Endometrium (tissue), 2 donors: ENCODE measurements around the gene ZC3H7A.

Source experiments
- FAIRE-seq: peaks from 2 replicates; lab custom pipeline; 2012; peaks lifted over from hg19 to GRCh38; lab: Jason Lieb, UNC
- donor health status: control.
- donor health status: control.

The ZC3H7A gene

DNA sequence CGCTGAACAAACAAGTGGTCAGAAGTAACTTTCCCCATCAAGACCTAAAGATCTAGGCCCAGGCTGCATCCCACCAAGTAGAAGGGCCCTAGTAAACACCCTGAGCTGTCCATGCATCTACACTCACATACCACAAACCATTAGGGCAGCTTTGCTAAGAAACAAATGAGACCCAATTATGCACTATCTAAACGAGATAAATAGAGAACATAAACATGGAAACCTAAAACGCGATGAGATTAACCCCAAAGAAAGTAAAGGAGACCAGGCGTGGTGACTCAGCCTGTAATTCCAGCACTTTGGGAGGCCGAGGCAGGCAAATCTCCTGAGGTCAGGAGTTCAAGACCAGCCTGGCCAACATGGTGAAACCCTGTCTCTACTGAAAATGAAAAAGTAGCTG is 60.2 kb downstream of the ZC3H7A start:
- FAIRE-seq: no peak

DNA sequence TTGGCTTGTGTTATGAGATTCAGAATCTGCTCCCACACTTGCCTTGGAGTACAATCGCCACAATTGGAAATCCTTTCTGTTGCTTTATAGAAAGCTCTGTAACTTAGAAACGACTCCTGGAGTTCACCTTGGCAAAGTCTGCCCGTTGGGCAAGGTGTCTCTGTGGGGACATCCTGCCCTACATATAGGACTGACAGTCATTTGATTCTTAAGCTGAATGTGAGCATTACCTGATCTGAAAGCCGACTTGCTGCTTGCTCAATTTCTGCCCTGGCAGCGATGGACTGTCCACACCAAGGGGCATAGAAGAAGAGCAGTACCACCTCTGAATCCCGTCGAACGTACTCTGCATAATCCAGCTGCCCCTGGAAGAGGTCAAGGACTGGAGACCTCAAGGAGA is 61.3 kb downstream of the ZC3H7A start:
- FAIRE-seq: no peak

DNA sequence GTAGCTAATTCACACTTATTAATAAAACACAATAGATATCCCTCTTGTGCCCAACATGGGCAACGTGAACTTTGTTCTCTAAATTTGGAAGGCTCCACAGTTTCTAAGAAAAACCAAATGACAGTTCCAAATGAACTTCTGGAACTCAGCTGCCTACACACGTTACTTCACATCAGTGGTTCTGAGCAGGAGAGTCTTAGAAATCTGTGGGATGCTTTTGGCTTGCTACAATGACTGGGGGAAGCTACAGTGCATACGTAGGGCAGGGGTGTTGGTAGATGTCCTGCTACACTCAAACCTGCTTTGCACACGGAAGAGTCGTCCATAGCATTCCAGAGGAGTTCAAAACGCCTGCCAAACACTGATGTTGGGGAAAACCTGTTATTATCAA is 62.4 kb downstream of the ZC3H7A start:
- FAIRE-seq: no peak

DNA sequence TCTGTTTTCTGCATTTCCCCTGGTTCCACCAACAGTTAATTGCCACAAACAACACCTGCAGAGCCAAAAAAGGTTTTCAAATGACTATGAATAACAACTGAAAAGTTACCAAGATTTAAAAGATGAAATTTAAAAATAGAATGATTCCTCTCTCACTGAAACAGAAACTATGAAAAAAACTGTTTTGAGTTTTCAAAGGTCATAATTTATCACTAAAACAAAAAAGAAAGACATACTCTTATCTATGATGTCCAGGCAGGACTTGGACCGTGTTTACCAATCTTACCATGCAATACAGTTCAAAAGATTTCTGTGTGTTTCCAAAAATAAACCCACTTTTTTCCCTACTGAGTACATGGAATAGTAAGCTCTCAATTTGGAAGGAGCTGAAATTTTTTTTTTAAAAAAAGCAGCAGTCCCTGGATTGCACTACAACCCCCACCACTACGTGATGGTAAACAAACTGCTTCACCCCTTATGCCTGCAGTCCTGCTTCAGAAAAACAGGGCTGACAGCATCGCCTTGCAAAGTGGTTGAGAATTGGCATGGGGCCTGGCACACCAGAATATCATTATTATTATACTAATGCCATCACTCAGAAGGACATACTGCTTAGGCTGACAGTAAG is 62.9 kb downstream of the ZC3H7A start:
- FAIRE-seq: no peak

DNA sequence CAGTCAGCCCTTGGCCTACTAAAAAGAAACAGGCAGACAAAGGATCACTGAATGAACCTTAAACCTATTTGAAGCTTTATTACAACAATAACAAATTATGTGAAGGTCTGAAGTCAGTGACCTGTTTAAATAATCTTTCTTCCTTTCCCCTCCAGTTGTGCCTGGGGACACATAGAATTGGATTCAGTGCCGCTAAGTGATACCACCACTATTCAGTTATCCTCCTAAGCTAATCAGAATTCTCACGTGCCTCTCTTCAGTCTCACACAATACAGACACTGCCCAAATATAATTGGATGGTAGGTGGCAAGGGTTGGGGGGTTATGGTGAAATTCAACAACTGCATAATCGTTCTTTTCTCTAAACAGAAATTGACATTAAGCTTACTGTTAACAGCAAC is 65.8 kb downstream of the ZC3H7A start:
- FAIRE-seq: no peak

DNA sequence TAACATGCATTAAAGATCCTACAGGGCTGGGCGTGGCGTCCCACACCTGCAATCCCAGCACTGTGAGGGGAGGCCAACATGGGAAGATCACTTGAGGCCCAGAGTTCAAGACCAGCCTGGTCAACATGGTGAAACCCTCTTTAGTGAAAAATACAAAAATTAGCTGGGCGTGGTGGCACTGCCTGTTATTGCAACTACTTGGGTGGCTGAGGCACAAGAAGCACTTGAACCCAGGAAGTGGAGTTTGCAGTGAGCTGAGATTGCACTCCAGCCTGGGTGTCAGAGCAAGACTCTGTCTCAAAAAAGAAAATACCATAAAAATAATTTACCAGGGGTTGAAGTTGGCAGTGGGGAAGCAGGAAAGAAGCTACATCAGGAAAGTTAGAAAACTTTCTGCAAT is 67.3 kb downstream of the ZC3H7A start:
- no peak for FAIRE-seq

DNA sequence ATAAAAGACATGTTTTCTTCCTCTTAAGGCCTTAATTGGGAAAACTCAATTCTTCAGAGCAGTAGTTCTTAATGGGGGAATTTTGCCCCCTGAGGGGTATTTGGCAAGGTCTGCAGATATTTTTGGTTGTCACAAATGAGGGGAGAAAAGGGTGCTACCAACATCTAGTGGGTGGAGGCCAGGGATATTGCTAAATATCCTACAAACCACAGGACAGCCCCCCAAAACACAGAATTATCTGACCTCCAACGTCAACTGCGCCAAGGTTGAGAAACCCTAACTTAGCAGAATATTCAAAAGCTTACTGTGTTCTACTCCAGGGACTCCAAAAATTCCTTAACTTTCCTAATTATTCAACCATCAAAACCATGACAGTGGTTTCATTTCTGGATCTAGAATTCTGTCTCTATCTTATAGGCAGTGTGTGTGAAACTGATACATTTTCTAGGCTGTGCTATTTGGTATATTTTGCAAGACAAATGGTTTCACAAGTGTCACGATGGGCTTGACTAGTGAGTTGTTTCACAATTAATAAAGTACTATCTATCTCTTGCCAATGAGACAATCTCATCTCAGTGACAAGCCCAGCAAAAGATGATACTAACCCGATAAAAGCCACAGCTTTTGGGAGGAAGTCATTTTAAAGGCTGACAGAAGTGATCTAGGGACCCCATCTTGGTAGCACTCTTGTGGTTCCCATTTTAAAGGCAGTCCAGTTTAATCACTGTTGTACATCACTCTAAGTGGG is 69.1 kb downstream of the ZC3H7A start:
- FAIRE-seq: no peak

DNA sequence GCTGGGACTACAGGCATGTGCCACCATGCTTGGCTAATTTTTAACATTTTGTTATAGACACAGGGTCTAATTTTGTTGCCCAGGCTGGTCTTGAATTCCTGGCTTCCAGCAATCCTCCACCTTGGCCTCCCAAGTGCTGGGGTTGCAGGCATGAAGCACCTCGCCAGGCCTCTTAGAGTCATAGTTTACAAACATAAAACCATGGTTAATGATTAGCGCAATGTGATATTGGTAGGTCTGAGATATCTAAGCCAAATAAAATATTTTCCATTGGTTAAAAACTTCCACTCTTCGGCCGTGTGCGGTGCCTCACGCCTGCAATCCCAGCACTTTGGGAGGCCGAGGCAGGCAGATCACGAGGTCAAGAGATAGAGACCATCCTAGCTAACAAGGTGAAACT is 71.0 kb downstream of the ZC3H7A start:
- no peak for FAIRE-seq

DNA sequence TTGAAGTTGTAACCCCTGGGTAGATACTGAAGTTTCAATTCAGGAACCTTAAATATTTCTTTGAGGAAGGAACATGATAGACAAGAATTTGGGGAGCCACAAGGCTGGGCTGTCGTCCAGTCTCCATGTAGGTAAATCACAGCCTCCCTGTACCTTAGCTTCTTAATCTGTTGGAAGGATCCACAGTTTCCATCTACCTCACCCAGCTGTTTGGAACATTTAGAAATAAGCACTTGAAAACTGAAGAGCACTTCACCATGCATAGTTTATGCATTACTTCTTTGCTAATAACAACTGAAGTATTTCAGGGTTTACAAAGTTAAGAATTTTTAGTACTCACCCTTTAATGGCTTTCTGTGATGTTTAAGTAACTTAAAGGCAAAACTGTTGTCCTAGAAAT is 71.6 kb downstream of the ZC3H7A start:
- FAIRE-seq: no peak

DNA sequence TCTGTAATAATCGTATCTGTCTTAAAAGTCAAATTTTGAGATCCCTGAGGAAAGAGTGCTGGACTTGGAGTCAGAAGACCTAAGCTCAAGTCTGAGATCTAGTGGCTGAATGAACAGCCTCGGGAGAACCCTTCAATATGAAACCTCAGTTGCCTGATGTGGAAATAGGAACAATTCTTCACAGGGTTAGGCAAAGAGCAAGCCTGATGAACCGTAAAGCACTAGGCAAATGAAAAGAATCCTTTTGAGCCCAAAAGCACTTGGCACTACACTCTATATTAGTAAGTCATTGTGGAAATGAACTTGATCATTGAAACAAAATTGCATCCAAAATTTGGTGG is 74.6 kb downstream of the ZC3H7A start:
- no peak for FAIRE-seq

DNA sequence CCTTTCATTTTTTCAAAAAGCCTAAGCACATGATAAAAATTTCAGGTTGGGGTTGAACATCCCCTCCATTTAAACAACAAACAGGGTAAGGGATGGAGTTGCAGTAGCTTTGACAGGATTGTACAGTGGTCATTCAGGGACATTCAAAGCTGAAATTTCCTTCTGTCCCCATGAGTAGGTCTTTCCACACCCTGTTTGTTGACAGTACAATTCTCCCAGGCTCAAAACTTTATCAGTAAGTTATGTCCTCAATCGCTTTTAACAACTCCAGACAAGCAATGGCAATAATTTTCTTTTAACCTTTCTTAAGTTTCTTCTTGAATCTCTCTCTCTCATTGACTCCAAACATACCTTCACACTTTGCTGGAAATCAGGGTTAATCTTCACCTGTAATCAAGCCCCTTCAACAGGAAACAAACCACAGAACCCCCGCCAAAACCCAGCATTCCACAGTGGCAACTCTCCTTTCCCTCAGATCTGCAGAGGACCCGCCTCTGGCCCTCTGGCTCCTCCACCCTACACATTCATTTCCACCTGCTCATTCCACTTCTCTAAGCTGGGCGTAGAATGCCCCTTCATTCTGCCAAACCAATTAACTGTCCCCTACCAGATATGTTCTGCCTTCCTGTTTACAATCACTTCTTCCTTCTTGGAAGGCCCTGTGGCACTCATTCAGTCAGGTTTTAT is 75.1 kb downstream of the ZC3H7A start:
- FAIRE-seq: no peak

DNA sequence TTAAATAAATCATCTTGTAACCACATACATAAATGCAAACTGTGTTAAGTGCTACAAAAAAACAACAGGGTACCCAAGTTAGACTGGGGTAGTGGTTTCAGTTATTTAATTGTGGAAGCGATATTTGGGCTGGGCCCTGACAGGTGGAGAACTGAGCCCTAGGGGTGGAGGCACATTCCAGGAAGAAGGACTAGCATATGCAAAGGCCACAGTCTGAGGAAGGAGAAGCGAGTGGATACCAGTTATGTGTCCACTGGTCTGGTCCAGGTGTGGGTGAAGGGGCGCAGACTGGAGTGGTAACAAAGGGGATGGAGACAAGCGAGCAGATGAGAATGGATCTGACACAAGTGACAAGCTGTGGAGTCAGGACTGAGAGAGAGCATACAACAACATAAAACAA is 77.3 kb downstream of the ZC3H7A start:
- no peak for FAIRE-seq

DNA sequence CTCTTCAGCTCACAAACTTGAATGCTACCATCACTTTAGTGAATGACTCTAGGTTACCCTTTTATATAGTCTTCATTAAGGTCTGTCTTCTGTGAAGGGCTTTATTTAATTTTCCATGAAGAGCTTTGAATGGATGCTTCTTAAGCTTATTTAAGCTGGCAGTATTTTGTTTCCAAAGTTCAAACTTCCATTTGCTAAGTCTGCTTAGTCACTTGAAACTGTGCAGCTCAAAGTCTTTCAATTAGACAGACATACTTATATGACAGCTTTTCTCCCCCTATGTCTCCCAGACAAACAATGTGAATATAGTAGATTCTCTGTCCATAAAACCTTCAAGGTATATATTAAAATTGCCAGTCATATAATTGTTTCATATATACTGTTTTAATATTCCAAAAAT is 77.9 kb downstream of the ZC3H7A start:
- no peak for FAIRE-seq

DNA sequence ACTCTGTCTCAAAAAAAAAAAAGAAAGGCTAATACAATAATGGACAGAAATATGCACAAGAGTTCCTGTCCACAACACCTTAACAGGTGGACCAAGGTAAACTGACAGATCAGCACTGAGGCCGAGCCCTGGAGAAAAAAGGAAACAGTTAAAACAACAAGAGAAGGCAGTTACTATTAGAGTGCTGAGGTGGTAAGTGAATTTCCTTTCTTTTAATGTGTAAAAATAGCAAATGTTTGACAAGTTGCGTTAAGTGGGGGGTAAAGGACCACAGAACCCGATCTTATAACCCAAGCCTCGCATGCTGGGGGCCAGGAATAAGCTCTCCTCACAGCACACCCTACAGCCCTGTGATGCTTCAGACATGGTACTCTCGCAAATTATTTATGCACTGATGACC is 79.2 kb downstream of the ZC3H7A start:
- FAIRE-seq: no peak

DNA sequence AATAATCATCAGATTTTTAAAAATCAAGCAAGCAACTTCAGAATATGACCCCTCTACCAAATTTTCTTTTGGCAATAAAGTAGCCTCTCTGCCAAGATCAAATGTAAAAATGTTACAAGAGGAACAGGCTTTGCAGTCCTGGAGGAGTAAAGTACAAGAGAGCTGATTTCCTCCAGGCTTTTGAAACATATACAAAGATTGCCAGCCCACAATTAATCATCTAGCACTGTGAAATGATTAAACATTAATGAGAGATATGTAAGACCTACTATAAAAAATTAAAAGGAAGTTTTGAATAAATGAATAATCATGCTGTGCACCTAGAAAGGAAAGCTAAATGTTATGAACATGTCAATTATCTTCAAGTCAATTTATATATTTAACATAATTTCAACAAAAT is 80.7 kb downstream of the ZC3H7A start:
- no peak for FAIRE-seq

DNA sequence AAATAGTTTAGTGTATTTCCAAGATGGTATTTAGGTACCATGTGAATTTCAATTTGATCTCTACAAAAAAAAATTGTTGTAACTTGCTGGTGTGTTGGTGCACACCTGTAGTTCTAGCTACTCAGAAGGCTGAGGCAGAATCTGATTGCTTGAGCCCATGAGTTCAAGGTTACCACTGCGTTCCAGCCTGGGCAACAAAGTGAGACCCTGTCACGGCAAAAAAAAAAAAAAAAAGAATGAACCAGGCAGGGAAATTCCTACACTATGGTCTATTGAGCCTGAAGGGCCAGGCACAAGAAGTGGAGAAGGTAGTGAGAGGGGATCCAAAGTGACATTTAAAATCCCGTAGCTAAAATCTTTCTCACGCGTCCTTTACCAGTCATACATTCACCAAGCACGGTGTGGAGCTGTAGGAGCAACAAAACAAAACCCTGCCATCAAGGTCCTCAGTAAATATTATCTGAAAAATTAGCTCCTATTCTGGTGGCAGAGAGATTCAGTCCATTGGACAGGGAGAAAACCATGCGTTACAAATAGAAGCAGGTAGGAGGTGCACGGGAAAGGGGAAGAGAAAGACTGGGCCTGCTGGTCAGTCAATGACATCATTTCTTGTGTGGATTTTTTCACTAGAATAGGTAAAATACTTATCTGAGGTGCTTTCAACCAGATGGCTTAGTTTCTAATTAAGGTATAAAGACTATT is 81.7 kb downstream of the ZC3H7A start:
- FAIRE-seq: no peak

DNA sequence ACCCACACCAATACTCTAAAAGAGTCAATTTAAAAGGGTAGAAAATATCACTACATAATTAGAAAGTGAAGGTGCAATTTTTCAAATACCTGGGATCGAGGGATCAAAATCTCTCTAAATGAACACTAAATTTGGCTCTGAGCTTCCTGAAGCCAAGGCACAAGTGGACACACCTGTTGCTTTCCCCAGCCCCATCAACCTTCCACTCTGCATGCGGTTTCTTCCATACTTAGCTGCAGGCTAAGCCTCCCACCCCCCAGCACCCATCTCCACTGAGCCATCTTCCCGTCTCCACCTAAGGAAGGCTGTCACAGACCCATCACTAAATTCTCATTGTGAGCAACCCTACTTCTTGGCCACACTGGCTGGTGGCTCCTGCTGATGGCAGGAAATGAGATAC is 84.9 kb downstream of the ZC3H7A start:
- no peak for FAIRE-seq

DNA sequence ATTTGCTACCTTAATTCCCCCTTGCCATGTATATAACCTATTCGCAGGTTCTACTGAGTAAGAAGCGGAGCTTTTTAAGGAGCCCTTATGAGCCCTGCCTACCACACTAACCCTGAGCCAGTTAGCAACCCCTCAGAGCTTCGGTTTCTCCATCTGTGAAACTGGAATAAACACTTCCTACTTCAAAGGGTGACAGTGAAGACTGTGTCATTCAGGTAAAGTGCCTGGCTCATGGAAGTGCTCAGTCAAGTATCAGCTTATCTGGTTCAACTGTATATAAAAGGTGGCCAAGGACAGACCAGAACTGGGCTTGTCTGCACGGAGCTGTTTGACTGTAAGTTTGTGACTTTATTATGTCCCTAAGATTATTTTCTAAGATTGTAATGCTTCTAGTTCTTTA is 85.4 kb downstream of the ZC3H7A start:
- no peak for FAIRE-seq

DNA sequence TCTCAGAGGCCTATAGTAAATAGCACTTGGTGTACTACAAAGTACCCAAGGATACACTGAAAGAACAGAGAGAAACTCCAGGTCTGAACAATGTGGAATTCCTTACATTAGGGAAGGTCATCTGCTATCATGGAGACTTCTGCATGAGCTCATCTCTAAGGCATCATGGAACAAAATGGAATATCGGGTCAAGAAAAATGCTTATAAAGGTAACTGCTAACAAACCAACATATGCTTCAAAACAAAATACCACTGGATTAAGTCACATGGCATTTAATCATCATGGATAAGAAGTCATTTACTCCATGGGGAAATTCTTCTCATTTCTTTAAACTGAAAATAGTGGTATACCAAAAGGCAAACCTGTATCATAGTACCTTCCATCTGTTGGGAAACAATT is 88.6 kb downstream of the ZC3H7A start:
- FAIRE-seq: no peak

DNA sequence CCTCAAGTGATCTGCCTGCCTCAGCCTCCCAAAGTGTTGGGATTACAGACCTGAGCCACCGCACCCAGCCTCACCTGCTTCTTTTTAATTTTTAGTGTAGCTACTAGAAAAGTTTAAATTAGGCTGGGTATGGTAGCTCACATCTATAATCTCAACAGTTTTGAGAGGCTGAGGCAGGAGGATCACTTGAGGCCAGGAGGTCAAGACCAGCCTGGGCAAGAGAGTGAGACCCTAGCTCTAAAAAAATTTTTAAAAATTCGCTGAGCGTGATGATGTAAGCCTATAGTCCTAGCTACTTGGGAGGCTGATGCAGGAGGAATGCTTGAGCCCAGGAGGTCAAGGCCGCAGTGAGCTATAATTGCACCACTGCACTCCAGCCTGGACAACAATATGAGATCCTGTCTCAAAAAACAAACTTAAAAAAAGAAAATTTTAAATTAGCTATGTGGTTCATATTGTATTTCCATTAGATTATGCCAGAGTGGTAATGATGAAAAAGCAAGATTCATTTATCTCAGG is 89.3 kb downstream of the ZC3H7A start:
- no peak for FAIRE-seq

DNA sequence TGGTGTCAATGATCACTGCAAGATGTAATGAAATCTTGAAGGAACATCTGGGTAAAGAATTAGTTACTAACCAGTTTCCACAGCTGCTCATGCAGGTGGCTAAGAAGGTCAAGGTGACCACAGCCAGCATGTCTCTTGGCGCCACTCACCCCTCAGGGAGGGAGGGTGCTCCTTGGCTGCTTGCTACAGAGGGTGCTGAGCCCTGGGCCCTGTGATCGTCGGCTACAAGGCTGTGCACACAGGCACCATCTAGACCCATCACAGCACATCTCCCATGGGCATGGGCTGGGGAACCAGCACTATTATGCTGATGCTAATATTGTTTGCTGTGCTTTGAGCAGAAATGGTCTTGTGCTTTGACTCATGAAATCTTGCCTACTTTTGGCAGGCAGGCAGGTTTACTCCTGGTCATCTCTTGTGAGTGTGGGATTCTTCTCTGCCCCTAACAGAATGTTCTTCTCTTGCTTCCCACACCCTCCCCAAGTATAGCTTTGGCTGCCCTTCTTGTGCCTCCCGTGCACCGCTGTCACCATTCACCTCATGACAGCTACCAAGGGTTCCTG is 90.8 kb downstream of the ZC3H7A start:
- no peak for FAIRE-seq

DNA sequence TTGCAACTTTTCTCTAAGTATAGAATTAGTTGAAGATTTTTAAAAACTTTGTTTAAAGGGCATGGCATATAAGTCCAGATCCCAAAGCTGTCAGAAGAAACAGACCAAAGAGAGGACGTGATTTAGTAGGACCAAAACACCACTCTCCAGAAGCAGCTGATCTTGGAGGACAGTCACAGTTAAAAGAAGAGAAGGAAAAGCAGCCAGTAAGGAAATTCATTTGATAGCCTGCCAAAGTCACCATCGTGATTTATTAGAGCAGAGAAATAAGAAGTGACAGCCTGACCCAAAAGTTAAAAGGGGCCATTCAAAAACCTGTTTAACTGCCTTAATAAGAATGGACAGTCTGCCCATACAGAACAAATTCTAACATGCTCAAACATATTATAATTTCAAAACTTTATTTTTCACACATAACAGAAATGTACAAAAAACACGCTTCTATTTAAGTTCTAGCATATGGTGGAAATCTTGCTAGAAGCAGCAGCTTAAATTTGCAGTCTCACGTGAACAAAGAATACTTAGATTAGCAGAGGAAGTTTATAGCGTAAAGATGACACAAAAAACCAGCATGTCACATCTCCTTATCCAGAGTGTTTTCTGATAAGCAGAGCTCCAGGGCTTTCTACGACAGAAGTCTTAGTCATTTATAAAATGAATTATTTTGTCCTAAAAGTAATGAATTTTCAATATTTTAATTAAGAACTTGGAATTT is 91.6 kb downstream of the ZC3H7A start:
- no peak for FAIRE-seq
